Left lung (tissue), 10 donors: ENCODE results near the gene ROR2. TPM values are rescaled to one million over a fixed set of nuclear protein-coding genes. Genes with fewer than 3 reads are reported as not detected.

Experiments
- ATAC-seq: fragments of 200-7000 bp; cut with Tn5 transposase; one replicate; pipeline ENCODE4 v1.9.1; 2020; ENCODE audit warnings: moderate library complexity
- DNase-seq, 4 donors: peaks; one replicate each; pipeline ENCODE4 v3.0.0-alpha.2; 2013 to 2020
- H3K27ac ChIP-seq, 2 donors: fragments of 200-600 bp; sonication (generic) in 1 of 2; one replicate each; pipeline versions ENCODE4 v1.5.0 to v1.8.0; 2020 to 2021
- H3K27me3 ChIP-seq, 2 donors: fragments of 200-600 bp; sonication (generic) in 1 of 2; one replicate each; pipeline versions ENCODE4 v1.5.0 to v1.8.0; 2020 to 2021
- H3K36me3 ChIP-seq, 2 donors: fragments of 200-600 bp; sonication (generic) in 1 of 2; one replicate each; pipeline versions ENCODE4 v1.5.0 to v1.8.0; 2020 to 2021
- H3K4me1 ChIP-seq, 2 donors: fragments of 200-600 bp; one replicate each; pipeline ENCODE4 v1.8.0; 2021
- H3K4me3 ChIP-seq, 2 donors: fragments of 200-600 bp; sonication (generic) in 1 of 2; one replicate each; pipeline versions ENCODE4 v1.5.0 to v1.8.0; 2020 to 2021; ENCODE audit warnings: mild to moderate bottlenecking in 1 of 2
- H3K9me3 ChIP-seq, 2 donors: fragments of 200-600 bp; sonication (generic) in 1 of 2; one replicate each; pipeline versions ENCODE4 v1.5.0 to v1.8.0; 2020 to 2021
- CTCF ChIP-seq, 2 donors: fragments of 200-600 bp; sonication (generic) in 1 of 2; IDR thresholded peaks; one replicate each; pipeline versions ENCODE4 v1.5.0 to v1.8.0; 2021; ENCODE audit warnings: antibody characterized with exemption in 2 of 2
- intact Hi-C, 2 donors: fragments of 100-400 bp; cut with DNase I; formaldehyde crosslinking; loops; one replicate each; pipeline versions ENCODE4 v1.11.2 to v1.14.2; 2022
- polyA plus RNA-seq, 6 donors: library from polyadenylated mRNA; unstranded; fragments of 120-200 nt; gene quantifications; one replicate each; pipeline ENCODE4 v1.2.1, GENCODE V29; 2013; ENCODE audit not compliant: insufficient read length in 6 of 6
- total RNA-seq, 2 donors: library from RNA; stranded (reverse); fragmentation: NEBNext Ultra II Directional; extraction: Animal tissue kit (Norgen Biotek cat#: 25700); gene quantifications; one replicate each; pipeline ENCODE4 v1.2.1, GENCODE V29; 2021
- donor health status: DM: no; HTN: yes; CAD: no.
- donor health status: DM: no; HTN: no; CAD: no.

The ROR2 gene
- total and polyA plus RNA-seq, 8 donors = 11.5 to 36.5 (median 29.7) TPM

DNA sequence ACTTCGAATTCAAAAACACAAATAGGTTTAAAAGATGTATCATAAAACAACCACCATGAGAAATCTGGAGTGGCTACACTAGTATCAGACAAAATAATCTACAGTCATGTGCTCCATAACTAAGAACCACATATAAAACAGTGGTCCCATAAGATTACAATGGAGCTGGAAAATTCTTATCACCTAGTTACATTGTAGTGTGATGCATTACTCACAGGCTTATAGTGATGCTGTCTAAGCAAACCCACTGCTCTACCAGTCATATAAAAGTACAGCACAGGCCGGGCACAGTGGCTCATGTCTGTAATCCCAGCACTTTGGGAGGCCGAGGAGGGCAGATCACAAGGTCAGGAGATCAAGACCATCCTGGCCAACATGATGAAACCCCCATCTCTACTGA is 160.1 kb downstream of the ROR2 start:
- ATAC-seq = no peak
- intact Hi-C loops = no loop called here
- Histone ChIP-seq H3K4me3 (no peak overlapping the region), H3K36me3 (no peaks in the 10 kb centered on the region), H3K27ac (no peak overlapping the region), H3K4me1 (no peaks in the 10 kb centered on the region), H3K9me3 (no peaks in the 10 kb centered on the region), H3K27me3 (no peaks in the 10 kb centered on the region)
- TF ChIP-seq CTCF (IDR thresholded peaks at IDR 0.05) = no peak
- DNase-seq = no peak

DNA sequence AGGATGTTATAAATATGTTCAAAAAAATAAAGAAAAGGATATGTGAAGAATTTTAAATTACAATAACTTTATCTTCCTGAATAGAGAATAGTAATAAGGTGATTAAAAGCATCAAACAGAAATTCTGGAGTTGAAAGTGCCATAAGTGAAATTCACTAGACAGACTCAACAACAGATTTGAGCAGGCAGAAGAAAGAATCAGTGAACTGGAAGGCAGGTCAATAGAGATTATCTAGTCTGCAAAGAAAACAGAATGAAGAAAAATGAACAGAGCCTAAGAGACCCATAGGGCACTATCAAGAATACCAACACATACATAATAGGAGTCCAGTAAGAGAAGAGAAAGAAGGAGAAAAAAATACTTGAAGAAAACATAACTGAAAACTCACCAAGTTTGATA is 162.1 kb downstream of the ROR2 start:
- Histone ChIP-seq H3K27ac (no peak overlapping the region), H3K4me1 (no peaks in the 10 kb centered on the region), H3K9me3 (no peaks in the 10 kb centered on the region), H3K27me3 (no peaks in the 10 kb centered on the region), H3K4me3 (no peak overlapping the region), H3K36me3 (no peaks in the 10 kb centered on the region)
- ATAC-seq = no peak
- no peak for TF ChIP-seq CTCF (IDR thresholded peaks at IDR 0.05)
- no peak for DNase-seq
- intact Hi-C loops = no loop called here

DNA sequence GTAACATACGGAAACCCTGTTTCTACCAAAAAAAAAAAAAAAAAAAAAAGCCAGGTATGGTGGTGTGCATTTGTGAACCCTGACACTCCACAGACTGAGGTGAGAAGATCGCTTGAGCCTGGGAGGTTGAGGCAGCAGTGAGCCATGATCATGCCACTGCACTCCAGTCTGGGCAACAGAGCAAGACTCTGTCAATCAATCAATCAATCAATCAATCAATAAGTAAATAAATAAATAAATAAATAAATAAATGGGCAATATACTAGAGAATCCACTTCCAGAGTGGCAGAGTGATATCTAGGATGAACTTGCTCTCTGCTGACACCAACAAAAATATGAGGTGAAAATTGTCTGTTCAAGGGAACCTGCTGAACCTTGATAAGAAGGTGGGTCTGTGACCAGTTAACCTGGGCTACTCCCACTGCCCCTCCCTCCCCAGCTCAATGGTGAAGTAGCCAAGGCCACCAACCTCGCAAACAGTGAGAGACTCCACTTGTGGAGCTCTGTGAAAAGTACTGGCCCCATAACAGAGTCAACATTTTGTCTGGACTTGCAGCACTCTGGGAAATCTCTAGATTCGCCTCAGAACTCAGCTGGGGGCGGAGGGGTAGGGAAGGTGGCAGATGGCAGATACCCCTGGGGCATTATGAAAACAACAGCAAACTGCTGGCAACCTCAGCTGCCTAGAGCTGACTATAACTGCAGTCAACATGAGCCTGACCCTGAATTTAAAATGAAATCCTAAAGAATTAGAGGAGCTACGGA is 163.7 kb downstream of the ROR2 start:
- no peak for TF ChIP-seq CTCF (IDR thresholded peaks at IDR 0.05)
- Histone ChIP-seq H3K36me3 (no peaks in the 10 kb centered on the region), H3K27me3 (no peaks in the 10 kb centered on the region), H3K4me3 (no peak overlapping the region), H3K27ac (no peak overlapping the region), H3K4me1 (no peaks in the 10 kb centered on the region), H3K9me3 (no peaks in the 10 kb centered on the region)
- peak in 1 of 4 donors; percentile 6 for DNase-seq
- intact Hi-C loops = no loop called here
- ATAC-seq = no peak

GRCh38 chr9:91785447-91785842 is 164.6 kb downstream of the ROR2 start:
- Histone ChIP-seq H3K4me3 (no peak overlapping the region), H3K4me1 (no peaks in the 10 kb centered on the region), H3K36me3 (no peaks in the 10 kb centered on the region), H3K27ac (no peak overlapping the region), H3K27me3 (no peaks in the 10 kb centered on the region), H3K9me3 (no peaks in the 10 kb centered on the region)
- DNase-seq (peak in 1 of 4 donors; percentile 14), ATAC-seq (no peak)
- TF ChIP-seq CTCF (IDR thresholded peaks at IDR 0.05) = no peak
- intact Hi-C loops = no loop called here

GRCh38 chr9:91784673-91785446 is 165.2 kb downstream of the ROR2 start:
- DNase-seq = peak in 1 of 4 donors; percentile 10
- no peaks in the 10 kb centered on the region for H3K9me3 ChIP-seq
- no peak overlapping the region for H3K4me3 ChIP-seq
- no peak overlapping the region for H3K27ac ChIP-seq
- TF ChIP-seq CTCF (IDR thresholded peaks at IDR 0.05) = no peak
- ATAC-seq = no peak
- no peaks in the 10 kb centered on the region for H3K4me1 ChIP-seq
- no peaks in the 10 kb centered on the region for H3K36me3 ChIP-seq
- H3K27me3 ChIP-seq = no peaks in the 10 kb centered on the region
- intact Hi-C loops = no loop called here
